IMR-90 (cell line): Measurements from ENCODE around the gene PYGL. TPM values are rescaled to one million over a fixed set of nuclear protein-coding genes. Genes with fewer than 3 reads are reported as not detected.

Experiments
- ATAC-seq: fragments of 200-7000 bp; cut with Tn5 transposase; 2 replicates; pipeline ENCODE4 v1.9.1; 2020; ENCODE audit warnings: low read depth, mild to moderate bottlenecking, moderate library complexity
- BruUV-seq: library from RNA; stranded (reverse); fragments of 400-500 nt; replicated peaks from 2 replicates; lab custom pipeline; 2021; lab: Mats Ljungman, UMichigan
- CTCF ChIA-PET: fragments of 300-600 bp; formaldehyde crosslinking; extraction: SDS; loops from one replicate; lab custom pipeline; 2021; ENCODE audit warnings: antibody characterized with exemption; lab: Yijun Ruan, JAX
- POLR2A ChIA-PET: fragments of 300-600 bp; sonication (Branson Sonifier 250); formaldehyde crosslinking; loops from one replicate; lab custom pipeline; 2022; ENCODE audit warnings: antibody characterized with exemption; ENCODE audit not compliant: unreplicated experiment; lab: Charles Lee
- DNase-seq: peaks from one replicate; pipeline ENCODE4 v3.0.0; 2013
- H2AFZ ChIP-seq: replicated peaks from 2 replicates; pipeline ENCODE3; 2013; ENCODE audit warnings: low read length, mild to moderate bottlenecking; ENCODE audit not compliant: poor library complexity
- H2AK5ac ChIP-seq: 2 replicates; pipeline ENCODE4 v1.6.1; 2013; ENCODE audit warnings: low read depth, low read length, inconsistent platforms
- H2AK9ac ChIP-seq: replicated peaks from 2 replicates; pipeline ENCODE3; 2013; ENCODE audit warnings: mild to moderate bottlenecking, low read depth, low read length, moderate library complexity; ENCODE audit not compliant: poor library complexity
- H2BK120ac ChIP-seq: 2 replicates; pipeline ENCODE4 v1.6.1; 2013; ENCODE audit warnings: low read depth, low read length, inconsistent platforms
- H2BK15ac ChIP-seq: 3 replicates; pipeline ENCODE4 v1.6.1; 2013; ENCODE audit warnings: low read depth, low read length, inconsistent platforms
- H2BK20ac ChIP-seq: 2 replicates; pipeline ENCODE4 v1.6.1; 2013; ENCODE audit warnings: low read depth, mild to moderate bottlenecking, inconsistent platforms, low read length, moderate library complexity
- H2BK5ac ChIP-seq: 2 replicates; pipeline ENCODE4 v1.6.1; 2013; ENCODE audit warnings: mild to moderate bottlenecking, low read depth, low read length, inconsistent platforms; ENCODE audit not compliant: poor library complexity, severe bottlenecking
- H3K14ac ChIP-seq: replicated peaks from 2 replicates; pipeline ENCODE4 v1.6.1; 2013; ENCODE audit warnings: low read depth, low read length, inconsistent platforms
- H3K18ac ChIP-seq: 2 replicates; pipeline ENCODE4 v1.6.1; 2013; ENCODE audit warnings: low read depth, low read length, control low read depth
- H3K23ac ChIP-seq: 2 replicates; pipeline ENCODE4 v1.6.1; 2013; ENCODE audit warnings: low read depth, low read length, inconsistent platforms
- H3K27ac ChIP-seq: 2 replicates; pipeline ENCODE4 v1.5.1; 2013; ENCODE audit warnings: mild to moderate bottlenecking, control low read depth, low read length; ENCODE audit not compliant: insufficient read depth
- H3K27me3 ChIP-seq: 2 replicates; pipeline ENCODE4 v1.6.1; 2013; ENCODE audit warnings: low read length; ENCODE audit not compliant: control insufficient read depth, insufficient read depth
- H3K36me3 ChIP-seq: 2 replicates; pipeline ENCODE4 v1.6.1; 2013; ENCODE audit warnings: low read length, mixed read lengths; ENCODE audit not compliant: control insufficient read depth, insufficient read depth
- H3K4ac ChIP-seq: 2 replicates; pipeline ENCODE4 v1.6.1; 2013; ENCODE audit warnings: low read depth, low read length, inconsistent platforms
- H3K4me1 ChIP-seq: 2 replicates; pipeline ENCODE4 v1.6.1; 2013; ENCODE audit warnings: low read length, mixed read lengths; ENCODE audit not compliant: control insufficient read depth, insufficient read depth
- H3K4me2 ChIP-seq: 2 replicates; pipeline ENCODE4 v1.6.1; 2013; ENCODE audit warnings: low read depth, mild to moderate bottlenecking, control low read depth, low read length, moderate library complexity
- H3K4me3 ChIP-seq: 2 replicates; pipeline ENCODE4 v1.5.1; 2013; ENCODE audit warnings: low read depth, mild to moderate bottlenecking, control low read depth, low read length, moderate library complexity; ENCODE audit not compliant: insufficient read depth
- H3K56ac ChIP-seq: 2 replicates; pipeline ENCODE4 v1.6.1; 2013; ENCODE audit warnings: low read length, inconsistent platforms; ENCODE audit not compliant: insufficient read depth; ENCODE audit errors: extremely low read depth
- H3K79me1 ChIP-seq, 2 experiments: 2 replicates each; pipeline ENCODE4 v1.6.1; 2013; ENCODE audit warnings: low read length in 2 of 2, inconsistent platforms in 1 of 2, low read depth in 1 of 2
- H3K9ac ChIP-seq: 2 replicates; pipeline ENCODE4 v1.6.1; 2013; ENCODE audit warnings: low read depth, low read length, control low read depth
- H3K9me1 ChIP-seq: 2 replicates; pipeline ENCODE4 v1.6.1; 2013; ENCODE audit warnings: low read length, inconsistent platforms; ENCODE audit not compliant: insufficient read depth
- H3K9me3 ChIP-seq: 2 replicates; pipeline ENCODE4 v1.6.1; 2013; ENCODE audit warnings: low read length; ENCODE audit not compliant: control insufficient read depth, insufficient read depth
- H4K20me1 ChIP-seq: 2 replicates; pipeline ENCODE4 v1.6.1; 2013; ENCODE audit warnings: low read length, inconsistent platforms; ENCODE audit not compliant: insufficient read depth
- H4K5ac ChIP-seq: 2 replicates; pipeline ENCODE4 v1.6.1; 2013; ENCODE audit warnings: mild to moderate bottlenecking, low read depth, low read length, control low read depth
- H4K8ac ChIP-seq, 2 experiments: 2 replicates each; pipeline ENCODE4 v1.6.1; 2013; ENCODE audit warnings: low read depth in 2 of 2, low read length in 2 of 2, control low read depth in 1 of 2, inconsistent platforms in 1 of 2
- H4K91ac ChIP-seq: 2 replicates; pipeline ENCODE4 v1.6.1; 2013; ENCODE audit warnings: low read depth, low read length, inconsistent platforms; ENCODE audit not compliant: insufficient read depth
- BHLHE40 ChIP-seq: fragments of 150-350 bp; IDR thresholded peaks from 2 replicates; pipeline ENCODE4 v1.6.1; 2016; ENCODE audit warnings: mild to moderate bottlenecking, low read depth, low read length
- CHD1 ChIP-seq: IDR thresholded peaks from 2 replicates; pipeline ENCODE4 v1.6.1; 2012; ENCODE audit warnings: low read depth, low read length, improper control_type of control experiment
- CTCF ChIP-seq: conservative IDR thresholded peaks from 2 replicates; pipeline ENCODE4 v1.5.1; 2012; ENCODE audit warnings: mild to moderate bottlenecking, low read depth, low read length, improper control_type of control experiment
- FOS ChIP-seq: fragments of 150-350 bp; IDR thresholded peaks from 2 replicates; pipeline ENCODE4 v1.6.1; 2016; ENCODE audit warnings: low read depth, low read length
- MAZ ChIP-seq: IDR thresholded peaks from 2 replicates; pipeline ENCODE4 v1.6.1; 2012; ENCODE audit warnings: low read depth, mild to moderate bottlenecking, low read length, improper control_type of control experiment, moderate library complexity, borderline replicate concordance
- RAD21 ChIP-seq: IDR thresholded peaks from 2 replicates; pipeline ENCODE4 v1.6.1; 2012; ENCODE audit warnings: low read length, improper control_type of control experiment
- RCOR1 ChIP-seq: IDR thresholded peaks from 2 replicates; pipeline ENCODE4 v1.6.1; 2012; ENCODE audit warnings: mild to moderate bottlenecking, low read length, improper control_type of control experiment; ENCODE audit not compliant: insufficient replicate concordance
- SMC3 ChIP-seq: fragments of 150-350 bp; IDR thresholded peaks from 2 replicates; pipeline ENCODE4 v1.6.1; 2016; ENCODE audit warnings: low read depth, mild to moderate bottlenecking, antibody characterized with exemption, low read length, moderate library complexity
- WGBS, 2 experiments: methylation state at CpG; one replicate each; pipeline versions ENCODE4 v1.1.5 to v1.1.7; 2013; ENCODE audit warnings: missing lambda C conversion rate in 2 of 2; ENCODE audit not compliant: insufficient read length in 1 of 2; ENCODE audit errors: extremely low coverage in 2 of 2; 5-methylcytosine and 5-hydroxymethylcytosine counted together
- dilution Hi-C: fragments of 300-500 bp; cut with HindIII; formaldehyde crosslinking; loops from one replicate; pipeline ENCODE4 v1.14.3; 2018; ENCODE audit warnings: low sequenced_read_pairs; ENCODE audit not compliant: unreplicated experiment
- in situ Hi-C: fragments of 300-500 bp; cut with MboI; formaldehyde crosslinking; loops from 3 replicates; pipeline ENCODE4 v1.14.3; 2019; ENCODE audit warnings: low sequenced_read_pairs, inconsistent platforms, mixed read lengths
- intact Hi-C: fragments of 100-400 bp; cut with micrococcal nuclease; formaldehyde crosslinking; loops from 2 replicates; pipeline ENCODE4 v1.10.0; 2022
- polyA plus RNA-seq, 3 experiments: library from polyadenylated mRNA; depleted of rRNA; stranded (reverse); fragments of >200 nt; gene quantifications; 2 replicates each; pipeline ENCODE4 v1.2.3, GENCODE V29; 2012; ENCODE audit warnings: low replicate concordance in 1 of 3
- total RNA-seq: library from RNA; depleted of rRNA; stranded (reverse); fragments of >200 nt; gene quantifications from 2 replicates; pipeline ENCODE4 v1.2.3, GENCODE V29; 2012

Gene PYGL
- total and polyA plus RNA-seq, 2 of the 4 experiments (the other 2 are of a cell fraction): 52.3 to 70.4 TPM

DNA sequence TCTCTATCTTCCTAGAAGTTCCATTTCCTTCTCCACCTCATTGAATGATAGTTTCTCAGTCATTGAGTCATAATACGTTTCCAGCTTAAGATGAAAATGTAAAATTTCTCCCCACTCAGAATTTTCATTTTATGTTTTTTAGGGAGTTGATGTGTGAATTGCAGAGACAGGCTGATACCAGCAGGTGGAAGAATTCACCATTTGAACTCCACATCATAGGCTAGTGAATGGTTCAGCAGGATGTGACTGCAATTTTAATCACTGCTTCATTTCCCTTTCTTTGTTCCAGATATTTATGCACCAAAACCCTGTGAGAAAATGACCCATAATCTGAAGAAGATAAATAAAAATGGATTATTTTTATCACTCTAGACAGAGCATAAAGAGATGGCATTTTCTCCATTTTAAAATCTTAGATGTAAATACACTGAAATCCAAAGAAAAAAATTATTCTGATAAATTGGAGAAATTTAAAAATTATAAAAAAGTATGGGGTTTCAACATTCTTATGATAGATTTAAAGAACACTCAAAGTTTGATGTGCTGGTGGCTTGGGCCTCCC, 10.6 kb upstream of the PYGL start:
- intact Hi-C loops (loop anchor here (1.0 to 5.0 kb wide), 3 partner anchors 34 to 265 kb away; partner anchors contain the start of gene TRIM9), dilution Hi-C loops (no loop called here), in situ Hi-C loops (no loop called here)
- Histone ChIP-seq H3K14ac (peak overlapping the region; percentile 62), H4K20me1 (no peaks in the 10 kb centered on the region; the same call in 1 of the 2 replicates), H3K23ac (peak overlapping the region; percentile 59; the same call in 1 of the 2 replicates), H2BK15ac (peak overlapping the region; percentile 62; the same call in 1 of the 3 replicates), H2AFZ (peak overlapping the region; percentile 87), H4K8ac (peak overlapping the region; percentile 21 to 82; a peak in 3 of 4 replicates), H3K9ac (0 out of 2 replicates have a peak overlapping the region, but pooled peaks have one; percentile 47), H2AK9ac (peak overlapping the region; percentile 6), H3K4me3 (no peak overlapping the region), H3K4me2 (no peak overlapping the region), H3K79me1 (no peaks in the 10 kb centered on the region), H3K9me1 (peaks cover 4% of the 10 kb centered on the region; the same call in 1 of the 2 replicates), H3K4ac (peak overlapping the region; percentile 75), H3K4me1 (peaks cover 4% of the 10 kb centered on the region), H3K27ac (peak overlapping the region; percentile 81), H4K5ac (peak overlapping the region; percentile 69), H3K9me3 (no peaks in the 10 kb centered on the region), H3K36me3 (no peaks in the 10 kb centered on the region), H2BK5ac (peak overlapping the region; percentile 86), H2BK20ac (peak overlapping the region; percentile 87), H3K56ac (no peak overlapping the region; the same call in 1 of the 2 replicates), H3K18ac (peak overlapping the region; percentile 81), H2AK5ac (peak overlapping the region; percentile 72), H3K27me3 (no peaks in the 10 kb centered on the region), H2BK120ac (peak overlapping the region; percentile 84), H4K91ac (peak overlapping the region; percentile 75)
- DNase-seq (peak; percentile 79), ATAC-seq (peak; percentile 63)
- no CpG with 5 or more reads among the region's 1 CpG for WGBS, 2 experiments
- ChIA-PET CTCF (interaction anchor here (0.6 to 1.9 kb wide), 9 partner anchors 8 to 655 kb away, joined by 3 to 6 read pairs (median 3); partner anchors contain the start of gene PYGL), POLR2A (interaction anchor here (0.6 kb wide), 1 partner anchor 141 kb away, joined by 3 read pairs; no protein-coding TSS in a partner anchor)
- no TSS peak for BruUV-seq
- no peak for TF ChIP-seq BHLHE40
- no peak for TF ChIP-seq RCOR1
- TF ChIP-seq FOS: no peak
- TF ChIP-seq MAZ: no peak
- TF ChIP-seq CHD1: no peak
- TF ChIP-seq SMC3: peak; percentile 65
- TF ChIP-seq CTCF: peak; percentile 78
- TF ChIP-seq RAD21: peak; percentile 65
